Breast epithelium (tissue), 4 donors: ENCODE results near the gene DDX3X. TPM values are rescaled to one million over a fixed set of nuclear protein-coding genes. Genes with fewer than 3 reads are reported as not detected.

Source experiments
- DNase-seq, 2 donors: peaks; one replicate each; pipeline ENCODE4 v3.0.0-alpha.2; 2019; ENCODE audit warnings: low spot score in 2 of 2
- H3K27ac ChIP-seq, 2 donors: fragments of 200-600 bp; sonication (generic) in 1 of 2; one replicate each; pipeline ENCODE4 v1.5.1; 2016 to 2019; ENCODE audit warnings: mild to moderate bottlenecking in 1 of 2
- H3K27me3 ChIP-seq, 2 donors: fragments of 200-600 bp; sonication (generic) in 1 of 2; one replicate each; pipeline versions ENCODE4 v1.5.1 to v1.6.0; 2017 to 2019; ENCODE audit warnings: control low read depth in 1 of 2, mild to moderate bottlenecking in 1 of 2
- H3K36me3 ChIP-seq: fragments of 200-600 bp; one replicate; pipeline ENCODE4 v1.5.1; 2019
- H3K4me1 ChIP-seq, 2 donors: fragments of 200-600 bp; sonication (generic); one replicate each; pipeline ENCODE4 v1.5.1; 2016 to 2019; ENCODE audit warnings: control low read depth in 1 of 2
- H3K4me3 ChIP-seq, 3 donors: fragments of 200-600 bp; sonication (generic); 1 replicate in 2 of 3; 2 replicates in 1 of 3; pipeline ENCODE4 v1.5.1; 2016 to 2019; ENCODE audit warnings: mild to moderate bottlenecking in 3 of 3, moderate library complexity in 2 of 3
- H3K9me3 ChIP-seq, 2 donors: fragments of 200-600 bp; sonication (generic) in 1 of 2; one replicate each; pipeline ENCODE4 v1.5.1; 2016 to 2019; ENCODE audit warnings: control low read depth in 1 of 2
- POLR2A ChIP-seq: fragments of 450-650 bp; IDR thresholded peaks from one replicate; pipeline ENCODE4 v1.6.1; 2016; ENCODE audit warnings: antibody characterized with exemption, mild to moderate bottlenecking, moderate library complexity
- POLR2AphosphoS5 ChIP-seq, 3 donors: sonication (generic); formaldehyde crosslinking; IDR thresholded peaks; one replicate each; pipeline ENCODE4 v1.6.1; 2017; ENCODE audit warnings: antibody characterized with exemption in 3 of 3
- intact Hi-C: fragments of 100-400 bp; cut with DNase I; formaldehyde crosslinking; loops from one replicate; pipeline ENCODE4 v1.15.1; 2023; ENCODE audit warnings: low total_unique reads
- total RNA-seq, 3 donors: library from RNA; depleted of rRNA; stranded (reverse); fragments of >200 nt; gene quantifications; one replicate each; pipeline ENCODE4 v1.1.0, GENCODE V29; 2016
- TF ChIP-seq, protein P1 (sequence below), 3 donors: fragments of 450-650 bp; IDR thresholded peaks; one replicate each; pipeline ENCODE4 v1.5.1; 2016 to 2017; ENCODE audit warnings: antibody characterized with exemption in 3 of 3, mild to moderate bottlenecking in 3 of 3, moderate library complexity in 3 of 3

Gene DDX3X
- total RNA-seq, 3 donors from 2014 or later, result 239 to 375 (median 248) TPM

DNA sequence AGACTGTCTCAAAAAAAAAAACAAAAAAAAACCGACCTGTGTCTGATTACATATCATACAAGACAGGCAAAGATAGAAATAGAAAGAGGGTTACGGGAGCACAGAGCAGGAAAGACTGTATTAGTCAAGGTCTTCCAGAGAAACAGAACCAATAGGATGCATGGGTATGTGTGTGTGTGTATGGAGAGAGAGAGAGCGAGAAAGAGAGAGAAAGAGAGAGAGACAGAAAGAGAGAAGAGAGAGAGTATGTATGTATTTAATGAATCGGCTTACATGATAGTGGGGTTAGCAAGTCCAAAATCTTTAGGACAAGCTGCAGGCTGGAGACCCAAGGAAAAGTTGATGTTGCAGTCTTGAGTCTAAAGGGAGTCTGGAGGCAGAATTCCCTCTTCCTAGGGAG lies 7.5 kb upstream of the DDX3X start:
- no peak overlapping the region for H3K4me3 ChIP-seq
- H3K9me3 ChIP-seq, result no peaks in the 10 kb centered on the region
- TF ChIP-seq, protein P1, sequence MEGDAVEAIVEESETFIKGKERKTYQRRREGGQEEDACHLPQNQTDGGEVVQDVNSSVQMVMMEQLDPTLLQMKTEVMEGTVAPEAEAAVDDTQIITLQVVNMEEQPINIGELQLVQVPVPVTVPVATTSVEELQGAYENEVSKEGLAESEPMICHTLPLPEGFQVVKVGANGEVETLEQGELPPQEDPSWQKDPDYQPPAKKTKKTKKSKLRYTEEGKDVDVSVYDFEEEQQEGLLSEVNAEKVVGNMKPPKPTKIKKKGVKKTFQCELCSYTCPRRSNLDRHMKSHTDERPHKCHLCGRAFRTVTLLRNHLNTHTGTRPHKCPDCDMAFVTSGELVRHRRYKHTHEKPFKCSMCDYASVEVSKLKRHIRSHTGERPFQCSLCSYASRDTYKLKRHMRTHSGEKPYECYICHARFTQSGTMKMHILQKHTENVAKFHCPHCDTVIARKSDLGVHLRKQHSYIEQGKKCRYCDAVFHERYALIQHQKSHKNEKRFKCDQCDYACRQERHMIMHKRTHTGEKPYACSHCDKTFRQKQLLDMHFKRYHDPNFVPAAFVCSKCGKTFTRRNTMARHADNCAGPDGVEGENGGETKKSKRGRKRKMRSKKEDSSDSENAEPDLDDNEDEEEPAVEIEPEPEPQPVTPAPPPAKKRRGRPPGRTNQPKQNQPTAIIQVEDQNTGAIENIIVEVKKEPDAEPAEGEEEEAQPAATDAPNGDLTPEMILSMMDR (IDR thresholded peaks at IDR 0.05), result no peak
- no peak for TF ChIP-seq POLR2A
- no peak for TF ChIP-seq POLR2AphosphoS5 (IDR thresholded peaks at IDR 0.05)
- intact Hi-C loops, result no loop called here
- H3K36me3 ChIP-seq, result no peaks in the 10 kb centered on the region
- H3K27me3 ChIP-seq, result no peaks in the 10 kb centered on the region
- H3K27ac ChIP-seq, result no peak overlapping the region
- H3K4me1 ChIP-seq, result no peaks in the 10 kb centered on the region
- no peak for DNase-seq

- intact Hi-C loops, result no loop called here
These were observed 6.6 kb upstream of the DDX3X start for GRCh38 chrX:41327341-41327740.

DNA sequence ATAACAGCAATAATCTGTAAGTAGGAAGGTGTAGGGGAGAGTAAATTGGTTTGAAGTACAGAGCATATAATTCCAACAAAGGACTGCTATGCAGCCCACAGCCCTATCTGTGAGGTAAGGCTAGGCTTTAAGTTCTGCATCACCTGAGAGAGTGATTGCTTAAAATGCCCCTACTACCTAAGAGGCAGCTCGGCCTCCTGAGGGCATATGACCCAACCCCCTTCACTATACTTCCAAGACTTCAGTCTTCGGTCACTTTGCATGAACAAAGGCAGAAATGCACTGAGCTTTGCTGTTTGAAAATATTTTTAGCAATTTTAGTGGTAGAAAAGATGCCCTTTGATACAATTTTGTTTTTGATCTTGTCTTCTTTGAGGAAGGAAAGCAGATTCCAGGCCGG lies 4.9 kb upstream of the DDX3X start:
- H3K36me3 ChIP-seq, result no peaks in the 10 kb centered on the region
- TF ChIP-seq POLR2AphosphoS5 (IDR thresholded peaks at IDR 0.05), result no peak
- no peak for TF ChIP-seq POLR2A
- TF ChIP-seq, protein P1 (IDR thresholded peaks at IDR 0.05), result no peak
- H3K27me3 ChIP-seq, result no peaks in the 10 kb centered on the region

More at GRCh38 chrX:41327341-41327740, 6.6 kb upstream of the DDX3X start:
- no peak for DNase-seq
- Histone ChIP-seq H3K36me3 (no peaks in the 10 kb centered on the region), H3K27me3 (no peaks in the 10 kb centered on the region), H3K4me1 (no peaks in the 10 kb centered on the region), H3K4me3 (no peak overlapping the region), H3K27ac (no peak overlapping the region), H3K9me3 (no peaks in the 10 kb centered on the region)
- TF ChIP-seq POLR2AphosphoS5 (IDR thresholded peaks at IDR 0.05) (no peak), POLR2A (no peak)
- TF ChIP-seq, protein P1 (IDR thresholded peaks at IDR 0.05), result no peak

DNA sequence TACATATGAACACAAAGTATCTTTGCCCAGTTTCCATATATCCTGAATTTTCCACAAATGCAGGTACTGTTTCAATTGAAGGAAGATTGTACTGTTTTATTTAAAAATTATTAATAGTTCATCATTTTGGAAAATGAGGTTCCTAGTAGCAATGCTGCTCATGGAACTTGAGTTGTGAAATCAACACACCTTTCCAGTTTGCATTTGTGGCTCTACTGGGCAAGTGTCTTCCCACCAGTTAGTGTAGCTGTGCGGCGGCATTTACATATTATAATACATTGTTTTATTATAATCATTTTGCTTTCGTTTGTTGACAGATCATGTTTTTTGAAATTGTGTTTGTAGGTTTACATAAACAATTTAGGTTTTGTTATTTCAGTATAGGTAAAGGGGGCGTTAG lies 2.0 kb upstream of the DDX3X start:
- H3K4me1 ChIP-seq, result peaks cover 0 to 9% of the 10 kb centered on the region in 2 donors
- intact Hi-C loops, result no loop called here
- TF ChIP-seq POLR2A (no peak), POLR2AphosphoS5 (IDR thresholded peaks at IDR 0.05) (no peak)
- TF ChIP-seq, protein P1 (IDR thresholded peaks at IDR 0.05), result no peak

More for the DNA sequence above, 4.9 kb upstream of the DDX3X start:
- intact Hi-C loops, result no loop called here
- no peak overlapping the region for H3K27ac ChIP-seq
- no peaks in the 10 kb centered on the region for H3K9me3 ChIP-seq
- no peak overlapping the region for H3K4me3 ChIP-seq
- no peak for DNase-seq
- no peaks in the 10 kb centered on the region for H3K4me1 ChIP-seq

GRCh38 chrX:41332408-41333002 lies 1.5 kb upstream of the DDX3X start:
- Histone ChIP-seq H3K4me1 (peaks cover 0 to 10% of the 10 kb centered on the region in 2 donors), H3K36me3 (no peaks in the 10 kb centered on the region), H3K27me3 (no peaks in the 10 kb centered on the region), H3K9me3 (no peaks in the 10 kb centered on the region), H3K27ac (peak overlapping the region; percentile 100), H3K4me3 (peak overlapping the region; percentile 82 to 97 (median 92))
- TF ChIP-seq, protein P1 (IDR thresholded peaks at IDR 0.05), result no peak
- TF ChIP-seq POLR2A, result no peak
- TF ChIP-seq POLR2AphosphoS5 (IDR thresholded peaks at IDR 0.05), result no peak
- intact Hi-C loops, result no loop called here
- peak; percentile 52 to 63 for DNase-seq

More for the DNA sequence above, 2.0 kb upstream of the DDX3X start:
- Histone ChIP-seq H3K4me3 (peak overlapping the region; percentile 82 to 97 (median 92)), H3K27ac (peak overlapping the region; percentile 100), H3K27me3 (no peaks in the 10 kb centered on the region), H3K36me3 (no peaks in the 10 kb centered on the region), H3K9me3 (no peaks in the 10 kb centered on the region)
- no peak for DNase-seq
